Measurements from ENCODE around the gene C3orf33. TPM values are rescaled to one million over a fixed set of nuclear protein-coding genes. Genes with fewer than 3 reads are reported as not detected.

The C3orf33 gene
- total RNA-seq, 1 experiment from 2014 or later: 2.9 TPM

- Histone ChIP-seq H3K79me2 (ENCODE audit: insufficient read depth, low read length) (no peaks in the 10 kb centered on the region), H2AK5ac (ENCODE audit: insufficient read length, low read length) (no peak overlapping the region), H3K27me3 (ENCODE audit: insufficient read depth, low read length) (no peaks in the 10 kb centered on the region), H3K23ac (ENCODE audit: insufficient read length, low read depth, low read length) (no peak overlapping the region), H3K4me2 (ENCODE audit: insufficient read depth, insufficient read length, low read length) (no peak overlapping the region), H3K18ac (ENCODE audit: insufficient read length, low read depth, low read length) (no peak overlapping the region), H3K9me3 (ENCODE audit: control insufficient read depth, low read depth, low read length) (no peaks in the 10 kb centered on the region), H2AFZ (ENCODE audit: low read length) (no peak overlapping the region), H4K8ac (replicated peaks; ENCODE audit: insufficient read length, low read depth, low read length) (no peak overlapping the region), H3K79me1 (ENCODE audit: insufficient read depth, low read depth, low read length, poor library complexity, severe bottlenecking) (no peaks in the 10 kb centered on the region), H3K27ac (ENCODE audit: insufficient read length, low read depth, low read length) (no peak overlapping the region), H2BK20ac (ENCODE audit: low read depth, low read length, poor library complexity, severe bottlenecking) (no peak overlapping the region), H3K56ac (ENCODE audit: insufficient read length, low read depth, low read length) (no peak overlapping the region), H2BK15ac (ENCODE audit: low read depth, low read length) (no peak overlapping the region), H3K4ac (ENCODE audit: low read depth, low read length) (no peak overlapping the region), H2BK120ac (ENCODE audit: low read depth, low read length, poor library complexity, severe bottlenecking) (no peak overlapping the region), H3K4me1 (ENCODE audit: insufficient read depth, low read length) (0 out of 2 replicates have a peak, but pooled peaks cover under 1% of the 10 kb centered on the region), H4K91ac (ENCODE audit: insufficient read length, low read depth, low read length) (no peak overlapping the region), H3K23me2 (ENCODE audit: insufficient read length, low read depth, low read length, poor library complexity, severe bottlenecking) (no peaks in the 10 kb centered on the region), H3K9ac (ENCODE audit: extremely low read depth, insufficient read length, low read length) (no peak overlapping the region), H3K14ac (ENCODE audit: insufficient read depth, low read length) (no peak overlapping the region), H4K5ac (ENCODE audit: insufficient read length, low read depth, low read length) (no peak overlapping the region), H2BK5ac (ENCODE audit: insufficient read length, low read length) (no peak overlapping the region), H3T11ph (ENCODE audit: low read length) (no peak overlapping the region), H4K20me1 (ENCODE audit: control insufficient read depth, insufficient read depth, insufficient read length) (no peaks in the 10 kb centered on the region), H2BK12ac (ENCODE audit: insufficient read length, low read depth, low read length) (no peak overlapping the region)
- Mint-ChIP-seq H3K9me3 (no peaks in the 10 kb centered on the region), H3K27me3 (ENCODE audit: low read depth) (no peaks in the 10 kb centered on the region), H3K27ac (no peak overlapping the region), H3K4me3 (no peak overlapping the region), H3K4me1 (peaks cover 2% of the 10 kb centered on the region in 2 experiments), H3K36me3 (ENCODE audit: insufficient read depth in 1 of 3, low read depth in 3 of 3) (peaks cover 1 to 17% (median 13%) of the 10 kb centered on the region in 3 experiments; a peak in 5 of 7 replicates)
- DNase-seq: no peak
- TF ChIP-seq CTCF (conservative IDR thresholded peaks at IDR 0.05): no peak
Measured at GRCh38 chr3:155804323-155804722, 1.8 kb downstream of the C3orf33 start.
